Measurements from ENCODE around the gene ROR2.

- no peak for TF ChIP-seq CTCF (IDR thresholded peaks at IDR 0.05; ENCODE audit: extremely low read depth in 1 of 2, insufficient read depth in 1 of 2, low read depth in 1 of 2, low read length in 2 of 2)
- TF ChIP-seq JUN (IDR thresholded peaks at IDR 0.05; ENCODE audit: borderline replicate concordance, insufficient read depth, insufficient read length, low read depth) = no peak
- no peak for TF ChIP-seq POLR2A (IDR thresholded peaks at IDR 0.05; ENCODE audit: low read depth, low read length)
- TF ChIP-seq EZH2 (IDR thresholded peaks at IDR 0.05; ENCODE audit: borderline replicate concordance, low read depth, low read length, severe bottlenecking) = no peak
- no peak for TF ChIP-seq POLR2AphosphoS5 (IDR thresholded peaks at IDR 0.05; ENCODE audit: insufficient read depth, low read depth, low read length)
Measured at GRCh38 chr9:91533382-91533781, 416.6 kb downstream of the ROR2 start.

Data from endothelial cell of umbilical vein (primary cell).